Midbrain (tissue), 1 donor: Measurements from ENCODE around the gene DSCAML1.
"Not testable (repeated sequence)": the region's sequence is repeated elsewhere in the genome, so short reads cannot be mapped to it uniquely, and the experiment has no call there.

ENCODE experiments used
- DNase-seq: peaks from one replicate; lab custom pipeline; 2025; lab: John Stamatoyannopoulos, UW

DSCAML1 gene

GRCh38 chr11:117409511-117409910, 387.5 kb downstream of the DSCAML1 start:
- DNase-seq = no peak

GRCh38 chr11:117408356-117408755, 388.7 kb downstream of the DSCAML1 start:
- no peak for DNase-seq

- no peak for DNase-seq
Measured at GRCh38 chr11:117407016-117407415, 390.0 kb downstream of the DSCAML1 start.

GRCh38 chr11:117405898-117406297, 391.1 kb downstream of the DSCAML1 start:
- not testable (repeated sequence) for DNase-seq

GRCh38 chr11:117399100-117399840, 397.7 kb downstream of the DSCAML1 start:
- not testable (repeated sequence) for DNase-seq

- DNase-seq = not testable (repeated sequence)
Measured at GRCh38 chr11:117398618-117399017, 398.4 kb downstream of the DSCAML1 start.

- no peak for DNase-seq
Measured at GRCh38 chr11:117396970-117397369, 400.0 kb downstream of the DSCAML1 start.

- DNase-seq = no peak
Measured at GRCh38 chr11:117395476-117395875, 401.5 kb downstream of the DSCAML1 start.

GRCh38 chr11:117394221-117394925, 402.6 kb downstream of the DSCAML1 start:
- no peak for DNase-seq

- no peak for DNase-seq
Measured at GRCh38 chr11:117392979-117393378, 404.0 kb downstream of the DSCAML1 start.

- no peak for DNase-seq
Measured at GRCh38 chr11:117392001-117392690, 404.9 kb downstream of the DSCAML1 start.

GRCh38 chr11:117391181-117391580, 405.8 kb downstream of the DSCAML1 start:
- DNase-seq = no peak

- no peak for DNase-seq
Measured at GRCh38 chr11:117390743-117391142, 406.3 kb downstream of the DSCAML1 start.

GRCh38 chr11:117387992-117388755, 408.8 kb downstream of the DSCAML1 start:
- no peak for DNase-seq

GRCh38 chr11:117385906-117386305, 411.1 kb downstream of the DSCAML1 start:
- DNase-seq = no peak

- no peak for DNase-seq
Measured at GRCh38 chr11:117385471-117385870, 411.5 kb downstream of the DSCAML1 start.

GRCh38 chr11:117384045-117384444, 413.0 kb downstream of the DSCAML1 start:
- DNase-seq = no peak

- DNase-seq = no peak
Measured at GRCh38 chr11:117382746-117383145, 414.3 kb downstream of the DSCAML1 start.

- no peak for DNase-seq
Measured at GRCh38 chr11:117381481-117382387, 415.3 kb downstream of the DSCAML1 start.

- no peak for DNase-seq
Measured at GRCh38 chr11:117380676-117381075, 416.3 kb downstream of the DSCAML1 start.
